Erythroblast (primary cell): Measurements from ENCODE around the gene SUMO4.

Experiments used
- GATA1 ChIP-seq: IDR thresholded peaks from 2 replicates; pipeline ENCODE4 v1.6.1; 2011; ENCODE audit warnings: low read depth, mild to moderate bottlenecking, control low read depth, low read length, moderate library complexity
- POLR2A ChIP-seq: IDR thresholded peaks from 2 replicates; pipeline ENCODE4 v1.6.1; 2011; ENCODE audit warnings: mild to moderate bottlenecking, low read length

GRCh38 chr6:149448821-149449453 is 48.9 kb downstream of the SUMO4 start:
- TF ChIP-seq POLR2A (no peak), GATA1 (no peak)
